C4-2B (cell line): ENCODE measurements around the gene GH2.

Experiments used
- ZFX ChIP-seq: fragments of 450-650 bp; IDR thresholded peaks from 2 replicates; pipeline ENCODE4 v1.6.1; 2017
- TF ChIP-seq, protein P1 (sequence below): fragments of 450-650 bp; conservative IDR thresholded peaks from 2 replicates; pipeline ENCODE4 v1.5.1; 2017; ENCODE audit warnings: mild to moderate bottlenecking

DNA sequence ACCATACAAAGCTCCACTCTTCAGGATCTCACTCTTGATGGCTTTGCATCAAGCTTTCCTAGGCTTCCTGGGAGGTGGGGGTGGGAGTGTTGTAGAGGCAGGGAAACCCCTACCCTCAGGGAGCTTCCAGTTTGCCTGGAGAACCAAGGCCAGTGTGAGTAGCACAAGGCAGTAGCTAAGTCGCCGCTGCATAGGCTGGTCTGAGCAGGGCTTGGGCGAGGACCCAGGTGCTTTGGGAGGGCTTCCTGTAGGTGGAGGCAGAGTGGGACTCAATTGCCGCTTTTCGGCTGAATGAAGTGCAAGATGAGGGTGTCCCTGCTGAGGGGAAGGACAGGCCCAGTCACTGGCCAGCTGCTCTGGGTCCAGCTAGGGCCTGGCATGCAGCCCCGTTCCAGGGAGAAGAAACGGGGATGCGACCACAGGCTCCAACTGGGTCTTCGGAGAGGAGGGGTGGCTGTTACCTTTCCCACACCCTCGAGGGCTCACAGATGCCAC, 46.5 kb upstream of the GH2 start:
- TF ChIP-seq, protein P1, sequence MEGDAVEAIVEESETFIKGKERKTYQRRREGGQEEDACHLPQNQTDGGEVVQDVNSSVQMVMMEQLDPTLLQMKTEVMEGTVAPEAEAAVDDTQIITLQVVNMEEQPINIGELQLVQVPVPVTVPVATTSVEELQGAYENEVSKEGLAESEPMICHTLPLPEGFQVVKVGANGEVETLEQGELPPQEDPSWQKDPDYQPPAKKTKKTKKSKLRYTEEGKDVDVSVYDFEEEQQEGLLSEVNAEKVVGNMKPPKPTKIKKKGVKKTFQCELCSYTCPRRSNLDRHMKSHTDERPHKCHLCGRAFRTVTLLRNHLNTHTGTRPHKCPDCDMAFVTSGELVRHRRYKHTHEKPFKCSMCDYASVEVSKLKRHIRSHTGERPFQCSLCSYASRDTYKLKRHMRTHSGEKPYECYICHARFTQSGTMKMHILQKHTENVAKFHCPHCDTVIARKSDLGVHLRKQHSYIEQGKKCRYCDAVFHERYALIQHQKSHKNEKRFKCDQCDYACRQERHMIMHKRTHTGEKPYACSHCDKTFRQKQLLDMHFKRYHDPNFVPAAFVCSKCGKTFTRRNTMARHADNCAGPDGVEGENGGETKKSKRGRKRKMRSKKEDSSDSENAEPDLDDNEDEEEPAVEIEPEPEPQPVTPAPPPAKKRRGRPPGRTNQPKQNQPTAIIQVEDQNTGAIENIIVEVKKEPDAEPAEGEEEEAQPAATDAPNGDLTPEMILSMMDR = no peak
- no peak for TF ChIP-seq ZFX
